Measurements from ENCODE around the gene PBRM1. TPM values are rescaled to one million over a fixed set of nuclear protein-coding genes. Genes with fewer than 3 reads are reported as not detected.

The PBRM1 gene
- total RNA-seq (2016; rRNA removed; fragmentation: Illumina TruSeq; extraction: Trizol) (33.2 and 47.0 TPM in 2 replicates), polyA plus RNA-seq (2011; rRNA removed) (9.6 and 10.9 TPM in 2 replicates), polyA minus RNA-seq (2011; rRNA and poly(A)+ RNA removed; ENCODE audit: low replicate concordance) (25.3 and 61.3 TPM in 2 replicates), Bru-seq, nascent RNA (percentile 75 among the genes with signal in this experiment), BruChase-seq, experiment 1, labeled RNA remaining after a 6-hour chase (percentile 80 among the genes with signal in this experiment), BruChase-seq, experiment 2, labeled RNA remaining after a 2-hour chase (percentile 78 among the genes with signal in this experiment)
- total RNA-seq (2016; cell fraction: cytosol; rRNA removed; fragmentation: Illumina TruSeq; extraction: Trizol; ENCODE audit: low read depth): 5.1 and 8.0 TPM in 2 replicates
- 33.8 and 40.2 TPM in 2 replicates for total RNA-seq (2016; cell fraction: insoluble cytoplasmic fraction; rRNA removed; fragmentation: Illumina TruSeq; extraction: Trizol)
- total RNA-seq (2016; cell fraction: membrane; rRNA removed; fragmentation: Illumina TruSeq; extraction: Trizol): 13.4 and 13.8 TPM in 2 replicates
- 49.5 and 50.7 TPM in 2 replicates for total RNA-seq (2016; cell fraction: nucleus; rRNA removed; fragmentation: Illumina TruSeq; extraction: Trizol)
- polyA plus RNA-seq (2011; cell fraction: cytosol; rRNA removed): 6.0 and 7.9 TPM in 2 replicates
- 15.1 and 15.8 TPM in 2 replicates for polyA plus RNA-seq (2011; cell fraction: nucleus; rRNA removed)
- 10.4 and 11.8 TPM in 2 replicates for polyA plus RNA-seq (2012)
- 0.65 and 1.2 TPM in 2 replicates for polyA plus RNA-seq (2016; cell fraction: cytosol; fragmentation: Illumina TruSeq; extraction: Trizol; ENCODE audit: low read depth)
- 19.3 and 20.8 TPM in 2 replicates for polyA plus RNA-seq (2016; cell fraction: insoluble cytoplasmic fraction; fragmentation: Illumina TruSeq; extraction: Trizol; ENCODE audit: low read depth)
- polyA plus RNA-seq (2016; cell fraction: membrane; fragmentation: Illumina TruSeq; extraction: Trizol; ENCODE audit: low read depth): 1.9 and 2.1 TPM in 2 replicates
- polyA plus RNA-seq (2016; cell fraction: nucleus; fragmentation: Illumina TruSeq; extraction: Trizol; ENCODE audit: insufficient read depth, low read depth): 22.8 and 26.1 TPM in 2 replicates
- polyA minus RNA-seq (2011; cell fraction: cytosol; rRNA and poly(A)+ RNA removed): 22.6 and 23.7 TPM in 2 replicates
- polyA minus RNA-seq (2011; cell fraction: nucleus; rRNA and poly(A)+ RNA removed): 57.8 and 69.2 TPM in 2 replicates
- long read RNA-seq, experiment 1, partial matches to known transcripts: 5 of 14 reads
- long read RNA-seq, experiment 1, other reads (novel, unspliced or antisense): 9 of 14 reads
- long read RNA-seq, experiment 2, partial matches to known transcripts: 3 of 33 reads
- long read RNA-seq, experiment 2, other reads (novel, unspliced or antisense): 30 of 33 reads

GRCh38 chr3:52685709-52686691, at the start of gene PBRM1, which contains the start of gene GNL3:
PBRM1 (minus strand) TSS chr3:52685913.
GNL3 (plus strand) TSS chr3:52686032; CDS start chr3:52686093, 61 bp downstream.
- ChIA-PET CTCF (ENCODE audit: low intra/inter-chr PET ratio, low total read pairs) (no interaction called here), POLR2A (interaction anchor here (4.5 to 12.6 kb wide), 2 partner anchors 10 to 19 kb away, joined by 18 to 118 read pairs; partner anchors contain the start of genes GLT8D1 and SPCS1)
- in situ Hi-C loops (cut with HindIII; ENCODE audit: extremely low pct_ligation_motif_present, low pct_unique_long_range_greater_than_20kb) (loop anchor here (10.0 kb wide), 1 partner anchor 231 kb away; the partner anchor contains the start of genes NISCH and TNNC1), intact Hi-C loops (cut with micrococcal nuclease; ENCODE audit: unreplicated experiment) (no loop called here)
- no peak within 1 kb of the TSS for H2AFZ ChIP-seq (ENCODE audit: low read length)
- peak within 1 kb of the TSS; percentile 99 for H3K9ac ChIP-seq (ENCODE audit: insufficient read depth, low read depth, low read length)
- FAIRE-seq (peak; percentile 44), ATAC-seq (peak; percentile 77), DNase-seq (ENCODE audit: low spot score) (peak; percentile 91)
- H3K4me2 ChIP-seq (ENCODE audit: low read depth, low read length): peak within 1 kb of the TSS; percentile 94
- peaks cover 13% of the 10 kb centered on the region for H4K20me1 ChIP-seq (ENCODE audit: insufficient read depth, low read length)
- H3K9me3 ChIP-seq (ENCODE audit: low read length): no peaks in the 10 kb centered on the region
- WGBS (ENCODE audit: low lambda C conversion rate): under 1% methylated on average over 44 of the region's 82 CpGs
- H3K27ac ChIP-seq (ENCODE audit: extremely low read length, insufficient read depth, low read length): peak within 1 kb of the TSS; percentile 86
- H3K27me3 ChIP-seq (ENCODE audit: control insufficient read depth in 1 of 2, insufficient read depth in 2 of 2, low read length in 2 of 2): no peaks in the 10 kb centered on the region; a peak in 1 of 5 replicates
- H3K4me3 ChIP-seq (replicated peaks in 1 of 3; ENCODE audit: insufficient read depth in 1 of 3, low read depth in 2 of 3, low read length in 3 of 3): peak within 1 kb of the TSS; percentile 79 to 96 (median 84)
- H3K4me1 ChIP-seq (ENCODE audit: insufficient read depth, low read length): peaks cover 82% of the 10 kb centered on the region
- TSS peak; percentile 63 for BruUV-seq (replicated peaks)
- peaks cover 18 to 38% of the 10 kb centered on the region in 2 experiments for H3K36me3 ChIP-seq (replicated peaks in 1 of 2; ENCODE audit: control insufficient read depth in 1 of 2, insufficient read depth in 2 of 2, low read length in 2 of 2)
- peaks cover 76% of the 10 kb centered on the region for H3K79me2 ChIP-seq (ENCODE audit: insufficient read depth, low read length)
- TF ChIP-seq RBM39 (IDR thresholded peaks at IDR 0.05; ENCODE audit: low read depth, low read length, poor library complexity, severe bottlenecking): no peak
- peak; percentile 57; the same call in 1 of the 2 replicates for TF ChIP-seq CSRNP2 (CRISPR knock-in tag; conservative IDR thresholded peaks at IDR 0.05; ENCODE audit: low read depth)
- no peak for TF ChIP-seq ATF6 (CRISPR knock-in tag; conservative IDR thresholded peaks at IDR 0.05)
- TF ChIP-seq ERF (CRISPR knock-in tag; IDR thresholded peaks at IDR 0.05): peak; percentile 89
- TF ChIP-seq TRIM22 (IDR thresholded peaks at IDR 0.05): no peak
- no peak for TF ChIP-seq CC2D1A (CRISPR knock-in tag; IDR thresholded peaks at IDR 0.05)
- TF ChIP-seq NR2F2 (IDR thresholded peaks at IDR 0.05; ENCODE audit: borderline replicate concordance, low read depth): peak; percentile 76; the same call in 1 of the 2 replicates
- TF ChIP-seq ZNF343 (CRISPR knock-in tag; IDR thresholded peaks at IDR 0.05): no peak
- peak; percentile 79 for TF ChIP-seq MIER3 (CRISPR knock-in tag; IDR thresholded peaks at IDR 0.05; ENCODE audit: borderline replicate concordance)
- peak; percentile 68; the same call in 1 of the 2 replicates for TF ChIP-seq MLX (CRISPR knock-in tag; IDR thresholded peaks at IDR 0.05)
- TF ChIP-seq ONECUT2 (CRISPR knock-in tag; IDR thresholded peaks at IDR 0.05): no peak; the same call in 1 of the 2 replicates
